GM12878 (cell line): ENCODE measurements around the gene ASAP3. TPM values are rescaled to one million over a fixed set of nuclear protein-coding genes. Genes with fewer than 3 reads are reported as not detected.

Experiments
- ATAC-seq: fragments of 200-7000 bp; cut with Tn5 transposase; 3 replicates; pipeline ENCODE4 v1.9.1; 2020; ENCODE audit warnings: mild to moderate bottlenecking, moderate library complexity
- BruUV-seq: library from RNA; stranded (reverse); fragments of 400-500 nt; replicated peaks from 2 replicates; lab custom pipeline; 2021; lab: Mats Ljungman, UMichigan
- CTCF ChIA-PET: fragments of 300-600 bp; sonication (Branson Sonifier 250); formaldehyde crosslinking; extraction: SDS; loops from one replicate; lab custom pipeline; 2021; ENCODE audit warnings: inconsistent platforms; lab: Yijun Ruan, JAX
- POLR2A ChIA-PET: fragments of 350-600 bp; formaldehyde crosslinking; extraction: SDS; loops from one replicate; lab custom pipeline; 2021; ENCODE audit warnings: inconsistent platforms; lab: Charles Lee
- RAD21 ChIA-PET: fragments of 300-600 bp; sonication (Branson Sonifier 250); formaldehyde crosslinking; loops from one replicate; lab custom pipeline; 2023; ENCODE audit warnings: antibody characterized with exemption; ENCODE audit not compliant: unreplicated experiment; lab: Charles Lee
- SMC1A ChIA-PET: fragments of 300-600 bp; sonication (Branson Sonifier 250); formaldehyde crosslinking; loops from one replicate; lab custom pipeline; 2023; ENCODE audit not compliant: unreplicated experiment, uncharacterized antibody; lab: Charles Lee
- DNase-seq: peaks from one replicate; pipeline ENCODE4 v3.0.0-alpha.2; 2011; ENCODE audit warnings: low read depth, low spot score
- FAIRE-seq: peaks from 3 replicates; lab custom pipeline; 2011; peaks lifted over from hg19 to GRCh38; lab: Jason Lieb, UNC
- H2AFZ ChIP-seq: 2 replicates; pipeline ENCODE4 v1.6.0; 2011; ENCODE audit warnings: low read depth, low read length, control low read depth; ENCODE audit not compliant: control insufficient read depth
- H3K27ac ChIP-seq: 2 replicates; pipeline ENCODE4 v1.5.1; 2011; ENCODE audit warnings: control low read depth; ENCODE audit not compliant: control insufficient read depth, insufficient read depth
- H3K27me3 ChIP-seq, 2 experiments: replicated peaks in 1 of 2; 2 replicates each; pipeline versions ENCODE4 v1.6.0 to v1.6.1; 2011; ENCODE audit warnings: low read length in 1 of 2; ENCODE audit not compliant: control insufficient read depth in 2 of 2, insufficient read depth in 2 of 2
- H3K36me3 ChIP-seq, 2 experiments: 2 replicates each; pipeline ENCODE4 v1.5.1; 2011; ENCODE audit warnings: low read length in 1 of 2; ENCODE audit not compliant: control insufficient read depth in 2 of 2, insufficient read depth in 2 of 2
- H3K4me1 ChIP-seq: 2 replicates; pipeline ENCODE4 v1.6.1; 2011; ENCODE audit warnings: mild to moderate bottlenecking, low read length, moderate library complexity, mixed read lengths; ENCODE audit not compliant: control insufficient read depth, insufficient read depth
- H3K4me2 ChIP-seq: 2 replicates; pipeline ENCODE4 v1.6.0; 2011; ENCODE audit warnings: control low read depth; ENCODE audit not compliant: control insufficient read depth, insufficient read depth
- H3K4me3 ChIP-seq: fragments of 200-600 bp; sonication (generic); 2 replicates; pipeline ENCODE4 v1.5.1; 2016
- H3K79me2 ChIP-seq: 2 replicates; pipeline ENCODE4 v1.6.0; 2011; ENCODE audit warnings: low read length; ENCODE audit not compliant: control insufficient read depth, insufficient read depth
- H3K9ac ChIP-seq: 2 replicates; pipeline ENCODE4 v1.8.0; 2011; ENCODE audit warnings: low read length, control low read depth, mixed read lengths; ENCODE audit not compliant: control insufficient read depth, insufficient read depth
- H3K9me3 ChIP-seq: replicated peaks from 3 replicates; pipeline ENCODE4 v1.5.1; 2011; ENCODE audit warnings: mild to moderate bottlenecking, low read length; ENCODE audit not compliant: control insufficient read depth, insufficient read depth
- H4K20me1 ChIP-seq: 2 replicates; pipeline ENCODE4 v1.6.0; 2011; ENCODE audit not compliant: control insufficient read depth, insufficient read depth
- GABPA ChIP-seq: IDR thresholded peaks from 2 replicates; pipeline ENCODE4 v1.6.1; 2014; ENCODE audit warnings: antibody characterized with exemption, low read depth, mild to moderate bottlenecking, inconsistent platforms
- KAT2A ChIP-seq: conservative IDR thresholded peaks from 2 replicates; pipeline ENCODE4 v1.6.1; 2011; ENCODE audit warnings: low read depth, low read length; ENCODE audit not compliant: control insufficient read depth
- NFIC ChIP-seq: IDR thresholded peaks from 2 replicates; pipeline ENCODE4 v1.6.1; 2012; ENCODE audit warnings: low read depth, mild to moderate bottlenecking, inconsistent platforms, low read length, moderate library complexity
- ZBTB40 ChIP-seq: fragments of 450-650 bp; IDR thresholded peaks from 2 replicates; pipeline ENCODE4 v1.6.1; 2016; ENCODE audit warnings: mild to moderate bottlenecking, moderate library complexity, borderline replicate concordance
- ZSCAN29 ChIP-seq: fragments of 450-650 bp; IDR thresholded peaks from 2 replicates; pipeline ENCODE4 v1.6.1; 2017; ENCODE audit warnings: mild to moderate bottlenecking, moderate library complexity
- WGBS: methylation state at CpG from one replicate; pipeline ENCODE4 v1.1.6; 2016; ENCODE audit warnings: low lambda C conversion rate; ENCODE audit not compliant: insufficient replicate concordance, insufficient coverage; ENCODE audit errors: missing lambda C conversion rate; 5-methylcytosine and 5-hydroxymethylcytosine counted together
- in situ Hi-C: fragments of 300-500 bp; cut with MboI; formaldehyde crosslinking; loops from 9 replicates; pipeline ENCODE4 v1.14.3; 2018; ENCODE audit warnings: mixed read lengths
- intact Hi-C: fragments of 100-400 bp; cut with micrococcal nuclease; formaldehyde crosslinking; loops from one replicate; pipeline ENCODE4 v1.14.2; 2022; ENCODE audit not compliant: unreplicated experiment
- polyA plus RNA-seq, 11 experiments: library from polyadenylated mRNA; depleted of rRNA in 4 of 11; unstranded in 6 of 11; stranded (reverse) in 5 of 11; fragments of >200 nt; fragmentation: Nextera tagmentation in 4 of 11; fragmentation: Illumina TruSeq in 1 of 11; extraction: Ambion mirVana in 4 of 11; extraction: Trizol in 1 of 11; gene quantifications; 1 replicate in 1 of 11; 2 replicates in 10 of 11; pipeline versions ENCODE4 v1.2.1 to v1.2.3, GENCODE V29; 2011 to 2016; ENCODE audit warnings: inconsistent platforms in 2 of 11, missing spikeins in 2 of 11, low read depth in 1 of 11
- total RNA-seq, 4 experiments: library from RNA; depleted of rRNA in 3 of 4; stranded (reverse); fragments of >200 nt in 3 of 4; fragmentation: Illumina TruSeq in 1 of 4; extraction: Trizol in 1 of 4; gene quantifications; 2 replicates each; pipeline versions ENCODE4 v1.2.1 to v1.2.3, GENCODE V29; 2013 to 2021

ASAP3 gene
- total and polyA plus RNA-seq, 10 of the 15 experiments (the other 5 are each of a cell fraction or from before 2014, with no cell fraction given): 0.04 to 0.92 (median 0.34) TPM; not detected in 1

DNA sequence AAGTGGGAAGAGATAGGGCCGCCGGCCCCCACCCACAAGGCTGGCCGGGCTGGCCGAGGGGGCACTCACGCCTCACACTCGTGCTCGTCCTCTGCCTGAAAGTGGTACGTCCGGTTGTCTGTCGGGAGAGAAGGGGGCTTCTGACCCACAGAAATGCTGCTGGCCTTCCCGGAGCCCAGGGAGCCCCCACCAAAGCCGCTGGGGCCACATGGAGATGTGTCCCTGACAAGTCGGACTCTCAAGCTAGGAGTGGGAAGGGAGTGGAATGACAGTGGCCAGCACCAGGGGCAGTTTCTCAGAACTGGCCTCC is 46.7 kb downstream of the ASAP3 start:
- DNase-seq (no peak), FAIRE-seq (no peak), ATAC-seq (no peak)
- no peak overlapping the region for H3K4me2 ChIP-seq
- H3K4me1 ChIP-seq: no peaks in the 10 kb centered on the region
- H3K9me3 ChIP-seq: no peaks in the 10 kb centered on the region
- BruUV-seq: no TSS peak
- ChIA-PET SMC1A (no interaction called here), POLR2A (no interaction called here), CTCF (no interaction called here), RAD21 (no interaction called here)
- intact Hi-C loops (no loop called here), in situ Hi-C loops (no loop called here)
- H3K27ac ChIP-seq: no peak overlapping the region
- no peaks in the 10 kb centered on the region for H3K79me2 ChIP-seq
- H3K36me3 ChIP-seq: no peaks in the 10 kb centered on the region
- H3K9ac ChIP-seq: no peak overlapping the region
- TF ChIP-seq KAT2A (no peak), GABPA (no peak), NFIC (no peak), ZSCAN29 (no peak), ZBTB40 (no peak)
- H2AFZ ChIP-seq: no peak overlapping the region
- 38% methylated on average over 13 of the region's 13 CpGs for WGBS
- H3K4me3 ChIP-seq: no peak overlapping the region
- H4K20me1 ChIP-seq: no peaks in the 10 kb centered on the region
- peaks cover 2% of the 10 kb centered on the region in 2 experiments; a peak in 1 of 4 replicates for H3K27me3 ChIP-seq
